ENCODE data around the gene TNFRSF14. TPM values are rescaled to one million over a fixed set of nuclear protein-coding genes. Genes with fewer than 3 reads are reported as not detected.

TNFRSF14 gene
- total and polyA plus RNA-seq, 2 of the 13 experiments (the other 11 are each of a cell fraction or from before 2014, with no cell fraction given), result 11.9 to 49.9 TPM

GRCh38 chr1:2575801-2576663 lies 19.9 kb downstream of the TNFRSF14 start (continued):
- no peak for TF ChIP-seq PRDM10 (CRISPR knock-in tag; IDR thresholded peaks at IDR 0.05; ENCODE audit: low read depth)
- no peak for TF ChIP-seq THAP7 (CRISPR knock-in tag; IDR thresholded peaks at IDR 0.05)
- TF ChIP-seq WIZ (CRISPR knock-in tag; IDR thresholded peaks at IDR 0.05), result no peak
- TF ChIP-seq HMGA1 (CRISPR knock-in tag; conservative IDR thresholded peaks at IDR 0.05), result no peak
- TF ChIP-seq REST (IDR thresholded peaks at IDR 0.05; ENCODE audit: borderline replicate concordance in 1 of 2, low read depth in 1 of 2, low read length in 2 of 2), result no peak
- no peak for TF ChIP-seq GATAD1 (CRISPR knock-in tag; IDR thresholded peaks at IDR 0.05)
- TF ChIP-seq ZNF710 (CRISPR knock-in tag; IDR thresholded peaks at IDR 0.05; ENCODE audit: borderline replicate concordance), result peak; percentile 46; the same call in 1 of the 2 replicates
- TF ChIP-seq CBX1 (IDR thresholded peaks at IDR 0.05; ENCODE audit: low read depth), result no peak
- TF ChIP-seq RFXANK (CRISPR knock-in tag; IDR thresholded peaks at IDR 0.05), result no peak
- TF ChIP-seq HNF1B (CRISPR knock-in tag; IDR thresholded peaks at IDR 0.05), result peak; percentile 90
- TF ChIP-seq HOMEZ (CRISPR knock-in tag; IDR thresholded peaks at IDR 0.05; ENCODE audit: low read depth), result peak; percentile 59; the same call in 1 of the 2 replicates

Data from HepG2 (cell line).